GM18873 (cell line): ENCODE results near the gene CFAP54.

Source experiments
- ATAC-seq: cut with Tn5 transposase; IDR thresholded peaks from one replicate; pipeline ENCODE4 v1.9.1; 2021; ENCODE audit warnings: mild to moderate bottlenecking, moderate library complexity, moderate number of reproducible peaks; ENCODE audit not compliant: unreplicated experiment, low FRiP score

Gene CFAP54

GRCh38 chr12:96872961-96873360 lies 383.6 kb downstream of the CFAP54 start:
- ATAC-seq = no peak

- no peak for ATAC-seq
Observed at GRCh38 chr12:96874211-96874610, 384.8 kb downstream of the CFAP54 start.

- no peak for ATAC-seq
Observed at GRCh38 chr12:96876966-96877365, 387.6 kb downstream of the CFAP54 start.

GRCh38 chr12:96878704-96879103 lies 389.3 kb downstream of the CFAP54 start:
- ATAC-seq = no peak

GRCh38 chr12:96879301-96879700 lies 389.9 kb downstream of the CFAP54 start:
- no peak for ATAC-seq

GRCh38 chr12:96880220-96880619 lies 390.8 kb downstream of the CFAP54 start:
- no peak for ATAC-seq

- ATAC-seq = no peak
Observed at GRCh38 chr12:96881608-96882007, 392.2 kb downstream of the CFAP54 start.

GRCh38 chr12:96882862-96883261 lies 393.5 kb downstream of the CFAP54 start:
- no peak for ATAC-seq

GRCh38 chr12:96883571-96883970 lies 394.2 kb downstream of the CFAP54 start:
- ATAC-seq = no peak

- no peak for ATAC-seq
Observed at GRCh38 chr12:96886998-96887677, 397.8 kb downstream of the CFAP54 start.

- ATAC-seq = no peak
Observed at GRCh38 chr12:96889273-96889933, 400.0 kb downstream of the CFAP54 start.

- no peak for ATAC-seq
Observed at GRCh38 chr12:96890331-96890730, 401.0 kb downstream of the CFAP54 start.

- ATAC-seq = no peak
Observed at GRCh38 chr12:96892104-96892503, 402.7 kb downstream of the CFAP54 start.

GRCh38 chr12:96897421-96897820 lies 408.0 kb downstream of the CFAP54 start:
- ATAC-seq = no peak

GRCh38 chr12:96901175-96901574 lies 411.8 kb downstream of the CFAP54 start:
- ATAC-seq = no peak

- ATAC-seq = peak; percentile 37
Observed at GRCh38 chr12:96902076-96902475, 412.7 kb downstream of the CFAP54 start.

GRCh38 chr12:96906498-96906848 lies 417.1 kb downstream of the CFAP54 start:
- ATAC-seq = no peak

GRCh38 chr12:96906849-96907670 lies 417.7 kb downstream of the CFAP54 start, which contains the start of gene NEDD1:
NEDD1 (plus strand) TSS chr12:96907257; CDS start chr12:96909760, 2,503 bp downstream.
- peak; percentile 81 for ATAC-seq

- ATAC-seq = peak; percentile 32
Observed at GRCh38 chr12:96907671-96908422, 418.5 kb downstream of the CFAP54 start.

- no peak for ATAC-seq
Observed at GRCh38 chr12:96908423-96908675, 419.0 kb downstream of the CFAP54 start.

GRCh38 chr12:96912261-96912660 lies 422.9 kb downstream of the CFAP54 start:
- no peak for ATAC-seq
